ENCODE data around the gene RBMS3. TPM values are rescaled to one million over a fixed set of nuclear protein-coding genes. Genes with fewer than 3 reads are reported as not detected.
A peak's percentile ranks its signal among the peaks of the same experiment; 100 is the strongest.

RBMS3 gene
- total and polyA plus RNA-seq, 2 experiments from 2014 or later, result 3.2 to 7.4 TPM

- H3K27ac Mint-ChIP-seq, result no peak overlapping the region
- H3K4me1 Mint-ChIP-seq, result peaks cover 46% of the 10 kb centered on the region
- no peak overlapping the region for H2AFZ ChIP-seq
Observed at GRCh38 chr3:29414468-29415224, 133.8 kb downstream of the RBMS3 start.

More at GRCh38 chr3:29414468-29415224, 133.8 kb downstream of the RBMS3 start:
- no peak overlapping the region for H3K27ac ChIP-seq (ENCODE audit: low read depth)
- H3K9me3 Mint-ChIP-seq, result no peaks in the 10 kb centered on the region
- H3K27me3 ChIP-seq (ENCODE audit: insufficient read depth), result no peaks in the 10 kb centered on the region
- H3K9me2 ChIP-seq (ENCODE audit: insufficient read depth), result no peaks in the 10 kb centered on the region
- H3K36me3 ChIP-seq (ENCODE audit: insufficient read depth), result no peaks in the 10 kb centered on the region
- TF ChIP-seq ETS1 (IDR thresholded peaks at IDR 0.05) (no peak), ZNF462 (CRISPR knock-in tag; IDR thresholded peaks at IDR 0.05) (no peak), ZNF331 (CRISPR knock-in tag; IDR thresholded peaks at IDR 0.05; ENCODE audit: low read depth) (no peak), EZH2 (IDR thresholded peaks at IDR 0.05; ENCODE audit: low read depth, unreplicated experiment) (no peak), NANOG (IDR thresholded peaks at IDR 0.05; ENCODE audit: borderline replicate concordance) (no peak), REST (IDR thresholded peaks at IDR 0.05; ENCODE audit: unreplicated experiment) (no peak), POLR2AphosphoS5 (IDR thresholded peaks at IDR 0.05; ENCODE audit: low read depth) (no peak)
- no peaks in the 10 kb centered on the region for H3K27me3 Mint-ChIP-seq (ENCODE audit: insufficient read depth, low read depth, poor library complexity)
- no peak overlapping the region for H3K4me3 ChIP-seq
- no peaks in the 10 kb centered on the region for H3F3A ChIP-seq (replicated peaks; ENCODE audit: low read depth)
- no peaks in the 10 kb centered on the region for H3K79me2 ChIP-seq (replicated peaks; ENCODE audit: insufficient read depth)
- no peak overlapping the region for H3K4me3 Mint-ChIP-seq
- no peaks in the 10 kb centered on the region for H3K36me3 Mint-ChIP-seq (ENCODE audit: low read depth)
- DNase-seq (ENCODE audit: low spot score), result no peak
- H4K20me1 ChIP-seq (replicated peaks; ENCODE audit: insufficient read depth), result no peaks in the 10 kb centered on the region
- H3K4me1 ChIP-seq (ENCODE audit: insufficient read depth), result peaks cover 43% of the 10 kb centered on the region
- ATAC-seq, result no peak
- H3K4me2 ChIP-seq, result peak overlapping the region; percentile 17; the same call in 1 of the 2 replicates
